NCI-H510A treated with DMSO at 0.1 percent for 48 hours (cell line): ENCODE measurements around the gene COX20.
"Not testable (repeated sequence)": the region's sequence is repeated elsewhere in the genome, so short reads cannot be mapped to it uniquely, and the experiment has no call there.

ENCODE experiments used
- DNase-seq: peaks from one replicate; lab custom pipeline; 2025; lab: John Stamatoyannopoulos, UW

The COX20 gene, protein sequence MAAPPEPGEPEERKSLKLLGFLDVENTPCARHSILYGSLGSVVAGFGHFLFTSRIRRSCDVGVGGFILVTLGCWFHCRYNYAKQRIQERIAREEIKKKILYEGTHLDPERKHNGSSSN

DNA sequence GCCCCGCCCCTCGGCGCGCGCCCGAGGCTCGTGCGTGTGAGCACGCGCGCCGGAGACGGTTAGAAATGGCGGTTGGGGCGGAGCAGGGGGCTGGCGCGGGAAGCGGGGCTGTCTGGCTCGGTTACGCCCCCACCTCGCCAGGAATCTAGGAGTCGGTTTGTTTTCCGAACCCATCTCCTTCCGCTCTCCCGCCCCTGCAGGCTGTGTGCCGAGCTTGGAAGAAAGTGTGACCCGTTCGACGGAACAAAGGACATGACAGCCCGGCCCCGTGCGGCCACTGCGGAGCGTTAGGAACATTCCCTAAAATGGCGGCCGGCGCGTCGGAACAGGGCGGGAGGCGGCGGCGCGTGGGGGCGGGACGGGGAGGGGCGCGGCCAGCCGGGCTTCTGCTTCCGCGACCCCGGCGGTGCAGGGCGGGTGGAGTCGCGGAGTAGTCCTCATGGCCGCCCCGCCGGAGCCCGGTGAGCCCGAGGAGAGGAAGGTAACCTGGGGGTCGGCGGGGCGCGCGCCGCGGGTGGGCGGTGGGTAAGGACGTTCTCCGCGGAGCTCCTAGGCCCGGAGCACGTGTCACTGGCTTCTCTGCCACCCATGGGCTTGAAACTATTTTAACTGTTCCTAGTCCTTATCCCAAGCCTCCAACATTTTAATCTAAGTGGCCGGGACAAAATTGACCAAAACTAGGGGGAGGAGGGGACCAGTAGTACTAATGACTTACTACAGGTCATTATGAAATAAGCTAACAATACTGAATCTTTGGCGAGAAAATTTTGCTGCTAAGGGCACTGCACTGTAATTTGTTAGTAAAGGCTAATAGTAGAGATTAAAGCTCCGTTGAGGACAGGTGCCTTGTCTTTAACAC is at the start of gene COX20:
Gene COX20, plus strand, starts transcription at position 383 of the 859 bp plus-strand sequence. Its CDS starts 57 bp downstream, at position 440.
- DNase-seq = peak; percentile 67

GRCh38 chr1:244788493-244789275 is 46.8 kb upstream of the COX20 start:
- no peak for DNase-seq

DNA sequence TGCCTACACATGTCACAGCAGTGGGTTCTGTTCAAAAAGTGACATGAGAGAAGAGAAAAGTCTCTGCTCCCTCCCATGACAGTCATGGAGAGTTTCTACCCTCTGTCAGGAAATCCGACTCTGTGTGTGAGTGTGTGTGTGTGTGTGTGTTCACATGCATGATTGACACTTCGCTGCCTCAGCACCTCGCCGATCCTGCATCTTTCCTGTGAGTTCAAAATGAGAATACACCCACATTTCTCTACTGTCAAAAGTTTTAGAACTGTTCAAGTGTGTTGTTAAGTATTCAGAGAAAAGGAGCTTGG is 46.2 kb upstream of the COX20 start:
- no peak for DNase-seq

- no peak for DNase-seq
These were observed 45.7 kb upstream of the COX20 start for GRCh38 chr1:244789731-244790130.

DNA sequence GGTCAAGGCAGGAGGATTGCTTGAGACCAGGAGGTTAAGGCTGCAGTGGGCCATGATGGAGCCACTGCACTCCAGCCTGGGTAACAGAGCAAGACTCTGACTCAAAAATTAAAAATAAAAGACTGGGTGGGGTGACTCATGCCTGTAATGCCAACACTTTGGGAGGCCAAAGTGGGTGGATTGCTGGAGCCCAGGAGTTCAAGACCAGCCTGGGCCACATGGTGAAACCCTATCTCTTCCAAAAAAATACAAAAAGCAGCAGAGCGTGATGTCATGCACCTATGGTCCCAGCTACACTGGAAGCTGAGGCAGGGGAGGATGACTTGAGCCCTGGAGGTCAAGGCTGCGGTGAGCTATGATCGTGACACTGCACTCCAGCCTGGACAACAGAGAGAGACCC is 44.4 kb upstream of the COX20 start:
- DNase-seq = no peak

DNA sequence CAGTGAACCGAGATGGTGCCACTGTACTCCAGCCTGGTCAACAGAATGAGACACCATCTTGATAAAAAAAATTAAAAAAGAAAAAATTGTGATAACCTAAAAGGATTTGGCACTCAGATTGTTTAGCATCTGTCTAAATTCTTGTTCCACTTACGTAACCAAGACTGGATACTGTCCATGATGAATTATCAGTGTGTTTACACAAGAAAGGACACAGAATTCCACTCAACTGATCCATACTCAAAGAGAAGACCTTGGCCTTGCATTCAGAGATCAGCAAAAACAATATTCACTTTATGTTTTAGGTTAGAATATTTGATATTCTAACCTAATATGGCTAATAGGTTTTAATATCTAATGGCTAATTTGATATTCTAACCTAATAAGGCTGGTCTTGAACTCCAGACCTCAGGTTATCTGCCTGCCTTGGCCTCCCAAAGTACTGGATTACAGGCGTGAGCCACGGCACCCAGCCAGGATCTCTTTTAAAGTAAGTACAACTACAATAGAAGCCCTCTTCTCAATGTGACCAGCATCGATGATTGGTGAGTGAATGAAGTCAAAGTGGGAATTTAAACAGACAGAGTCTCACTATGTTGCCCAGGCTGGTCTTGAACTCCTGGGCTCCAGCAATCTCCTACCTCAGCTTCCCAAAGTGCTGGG is 43.1 kb upstream of the COX20 start:
- DNase-seq = no peak

GRCh38 chr1:244794071-244794470 is 41.4 kb upstream of the COX20 start:
- DNase-seq = no peak

DNA sequence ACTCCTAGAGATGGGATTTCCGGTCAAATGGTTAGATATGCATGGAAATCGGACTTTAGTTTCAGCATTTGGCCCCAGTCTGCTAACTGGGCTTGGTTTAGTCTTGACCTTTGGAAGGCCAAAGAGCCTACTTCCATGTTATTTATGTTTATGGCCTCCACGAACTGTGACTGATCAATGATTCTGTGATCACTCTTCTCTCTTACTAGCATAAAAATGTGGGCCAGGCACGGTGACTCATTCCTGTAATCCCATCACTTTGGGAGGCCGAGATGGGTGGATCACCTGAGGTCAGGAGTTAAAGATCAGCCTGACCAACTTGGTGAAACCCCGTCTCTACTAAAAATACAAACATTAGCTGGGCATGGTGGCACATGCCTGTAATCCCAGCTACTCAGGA is 40.9 kb upstream of the COX20 start:
- not testable (repeated sequence) for DNase-seq

DNA sequence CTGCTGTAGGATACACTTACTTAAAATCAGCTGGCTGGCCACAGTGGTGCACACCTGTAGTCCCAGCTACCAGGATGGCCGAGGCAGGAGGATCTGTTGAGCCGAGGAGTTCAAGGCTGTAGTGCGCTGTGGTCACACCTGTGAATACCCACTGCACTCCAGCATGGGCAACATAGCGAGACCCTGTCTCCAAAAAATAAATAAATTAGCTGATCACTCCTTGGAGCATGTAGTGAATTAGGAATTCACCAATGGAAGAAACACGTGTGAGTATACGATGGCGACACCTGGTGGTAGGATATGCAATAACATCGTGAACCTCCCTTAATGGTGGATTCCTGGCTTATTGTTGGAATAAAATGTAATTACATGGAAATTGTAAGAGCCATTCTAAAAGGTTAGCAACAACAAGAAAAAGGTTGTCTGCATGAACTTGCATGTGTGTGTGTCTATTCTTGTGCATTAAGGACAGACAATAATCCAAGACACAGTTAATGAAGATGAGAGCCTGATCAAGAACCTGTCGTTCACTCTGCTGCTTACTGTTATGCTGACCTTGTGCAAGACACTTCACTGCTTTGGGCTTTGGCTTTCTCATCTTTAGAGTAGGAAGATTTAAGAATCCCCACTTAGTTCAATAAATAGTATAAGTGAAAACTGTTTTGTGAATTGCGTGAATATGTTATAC is 38.6 kb upstream of the COX20 start:
- peak; percentile 26 for DNase-seq

DNA sequence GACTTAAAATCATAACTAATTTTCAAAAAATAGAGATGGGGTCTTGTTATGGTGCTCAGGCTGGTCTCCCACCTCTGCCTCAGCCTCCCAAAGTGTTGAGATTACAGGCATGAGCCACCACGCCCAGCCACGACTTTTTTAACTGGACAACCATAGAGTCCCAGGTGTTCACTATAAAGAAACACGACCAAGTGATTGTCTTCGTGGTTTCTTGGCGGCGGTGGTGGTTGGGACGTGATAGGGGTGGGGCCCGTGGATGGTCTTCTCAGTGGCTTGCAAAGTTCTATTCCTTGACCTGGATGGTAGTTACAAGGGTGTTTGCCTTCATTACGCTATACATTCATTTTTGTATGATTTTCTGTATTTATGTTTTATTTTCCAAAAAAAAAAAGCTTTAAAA is 34.6 kb upstream of the COX20 start:
- DNase-seq = no peak

DNA sequence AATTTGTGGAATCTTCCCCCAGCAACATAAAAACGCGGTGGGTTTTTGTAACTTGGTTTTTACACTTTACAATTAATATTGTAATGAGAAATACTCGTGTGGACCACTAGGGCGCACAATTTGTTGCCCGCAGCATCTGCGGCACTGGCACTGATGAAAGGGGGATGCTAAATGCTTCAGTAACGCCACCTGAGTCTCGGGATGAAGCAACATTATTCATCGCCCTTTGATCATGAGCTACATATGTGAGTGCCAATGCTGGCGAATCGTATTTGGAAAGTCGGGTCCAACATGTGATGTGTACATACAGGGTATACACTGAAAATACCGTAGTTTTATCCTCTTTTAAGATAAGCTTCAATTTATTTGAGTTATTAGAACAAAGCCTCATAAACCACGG is 34.2 kb upstream of the COX20 start:
- peak; percentile 10 for DNase-seq

DNA sequence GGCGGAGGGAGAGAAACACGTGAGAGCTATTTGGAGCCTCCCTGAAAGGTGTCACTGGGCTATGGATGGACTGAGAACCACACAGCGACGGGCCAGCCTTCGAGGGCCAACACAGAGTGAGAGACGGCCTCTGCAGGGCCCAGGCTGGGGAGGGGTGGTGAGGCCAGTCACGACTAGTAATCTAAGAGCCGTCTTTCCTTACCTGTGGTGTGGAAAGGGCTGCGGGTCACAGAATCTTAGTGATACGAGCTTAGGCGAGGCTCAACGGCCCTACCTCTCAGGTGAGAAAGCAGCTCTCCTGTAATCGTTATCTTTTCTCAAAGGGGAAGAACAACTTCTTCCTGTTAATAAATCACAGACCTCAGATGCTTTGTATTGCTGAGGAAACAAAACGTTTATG is 33.4 kb upstream of the COX20 start:
- no peak for DNase-seq

DNA sequence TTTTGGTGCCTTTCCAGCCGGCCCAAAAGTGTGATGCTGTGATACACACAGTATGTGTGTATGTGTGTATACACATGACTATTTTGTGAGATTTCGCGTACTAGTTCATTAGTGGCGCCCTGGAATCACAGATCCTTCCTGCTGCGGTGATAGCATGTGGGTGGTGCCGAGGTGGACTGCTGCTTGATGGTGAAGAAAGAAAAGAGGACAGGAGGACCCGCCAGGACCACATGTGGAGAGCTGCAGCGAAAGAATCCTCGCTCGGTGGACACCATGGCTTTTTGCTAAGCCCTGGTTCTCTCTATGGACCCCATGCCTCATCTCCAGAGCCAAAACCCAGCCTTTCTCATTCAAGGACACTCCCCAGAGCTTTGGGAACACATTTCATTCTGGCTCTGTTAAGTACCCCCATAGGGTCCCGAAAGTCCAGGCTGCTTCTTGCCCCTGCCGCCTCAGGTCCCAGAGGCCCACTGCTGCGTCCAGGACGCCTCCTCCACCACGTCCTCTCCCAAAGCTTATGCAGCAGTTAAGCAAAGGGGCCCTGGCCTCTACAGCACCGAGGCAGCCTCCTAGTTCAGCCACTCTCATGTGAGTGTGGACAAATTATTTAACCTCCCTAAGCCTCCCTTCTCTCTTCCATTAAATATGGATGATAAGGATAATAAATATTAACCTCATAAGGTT is 32.8 kb upstream of the COX20 start:
- DNase-seq = no peak

DNA sequence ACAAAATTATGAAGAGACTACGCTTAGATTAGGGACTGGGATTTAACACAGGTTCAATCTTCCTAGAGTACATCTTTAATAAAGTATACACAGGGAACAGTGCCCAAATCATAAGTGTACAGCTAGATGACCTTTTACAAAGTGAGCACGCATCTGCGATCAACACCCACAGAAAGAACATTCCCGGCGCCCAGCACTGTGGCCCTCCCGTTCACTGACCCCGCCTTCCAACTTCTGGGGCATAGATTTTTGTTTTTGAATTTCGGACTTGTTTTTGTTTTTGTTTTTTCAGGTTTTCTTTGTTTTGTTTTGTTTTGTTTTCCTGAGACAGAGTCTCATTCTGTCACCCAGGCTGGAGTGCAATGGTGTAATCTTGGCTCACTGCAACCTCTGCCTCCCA is 30.6 kb upstream of the COX20 start:
- DNase-seq = no peak

- DNase-seq = no peak
These were observed 28.3 kb upstream of the COX20 start for GRCh38 chr1:244807138-244807537.

DNA sequence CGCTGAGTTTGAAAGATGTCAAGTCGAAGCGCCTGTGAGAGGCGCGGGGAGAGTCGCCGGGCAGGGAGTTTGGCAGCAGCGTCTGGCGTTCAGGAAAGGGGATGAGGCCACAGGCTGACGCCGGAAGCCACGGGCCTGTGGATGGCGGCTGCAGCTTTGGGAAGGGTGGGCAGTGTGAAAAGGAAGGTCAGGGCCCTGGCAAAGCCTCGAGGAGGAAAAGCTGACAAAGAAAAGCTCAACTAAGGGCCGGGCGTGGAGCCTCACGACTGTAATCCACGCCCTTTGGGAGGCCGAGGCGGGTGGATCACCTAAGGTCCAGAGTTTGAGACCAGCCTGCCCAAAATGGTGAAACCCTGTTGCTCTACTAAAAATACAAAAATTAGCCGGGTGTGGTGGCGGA is 25.2 kb upstream of the COX20 start:
- DNase-seq = no peak

DNA sequence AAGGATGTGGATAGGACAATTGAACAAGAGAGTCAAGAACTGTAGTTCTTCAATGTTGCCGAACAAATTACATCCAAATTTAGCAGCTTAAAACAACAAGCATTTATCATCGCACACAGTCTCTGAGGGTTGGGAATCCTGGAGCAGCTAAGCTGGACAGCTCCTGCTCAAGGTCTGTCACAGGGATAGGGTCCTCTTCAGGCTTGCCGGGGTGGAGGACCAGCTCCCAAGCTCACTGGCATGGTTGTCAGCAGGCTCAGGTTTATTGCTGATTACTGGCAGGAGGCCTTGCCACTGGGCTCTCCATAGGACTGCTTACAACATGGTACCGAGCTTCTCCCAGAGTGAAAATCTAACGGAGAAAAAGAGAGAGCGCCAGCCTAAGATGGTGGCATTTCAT is 22.1 kb upstream of the COX20 start:
- no peak for DNase-seq

DNA sequence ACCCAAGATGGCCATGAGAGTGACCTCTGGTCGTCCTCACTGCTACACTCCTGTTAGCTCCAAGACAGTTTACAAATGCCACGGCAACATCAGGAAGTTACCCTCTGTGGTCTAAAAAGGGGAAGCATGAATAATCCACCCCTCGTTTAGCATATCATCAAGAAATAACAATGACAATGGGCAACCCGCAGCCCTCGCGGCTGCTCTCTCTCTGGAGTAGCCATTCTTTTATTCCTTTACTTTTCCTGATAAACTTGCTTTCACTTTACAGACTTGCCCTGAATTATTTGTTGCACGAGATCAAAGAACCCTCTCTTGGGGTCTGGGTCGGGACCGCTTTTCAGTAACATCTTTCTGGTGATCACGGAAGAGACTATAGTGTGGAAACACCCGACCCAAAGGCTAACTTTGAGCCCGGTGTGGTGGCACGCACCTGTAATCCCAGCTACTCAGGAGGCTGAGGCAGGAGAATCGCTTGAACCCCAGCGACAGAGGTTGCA is 19.8 kb upstream of the COX20 start:
- no peak for DNase-seq

DNA sequence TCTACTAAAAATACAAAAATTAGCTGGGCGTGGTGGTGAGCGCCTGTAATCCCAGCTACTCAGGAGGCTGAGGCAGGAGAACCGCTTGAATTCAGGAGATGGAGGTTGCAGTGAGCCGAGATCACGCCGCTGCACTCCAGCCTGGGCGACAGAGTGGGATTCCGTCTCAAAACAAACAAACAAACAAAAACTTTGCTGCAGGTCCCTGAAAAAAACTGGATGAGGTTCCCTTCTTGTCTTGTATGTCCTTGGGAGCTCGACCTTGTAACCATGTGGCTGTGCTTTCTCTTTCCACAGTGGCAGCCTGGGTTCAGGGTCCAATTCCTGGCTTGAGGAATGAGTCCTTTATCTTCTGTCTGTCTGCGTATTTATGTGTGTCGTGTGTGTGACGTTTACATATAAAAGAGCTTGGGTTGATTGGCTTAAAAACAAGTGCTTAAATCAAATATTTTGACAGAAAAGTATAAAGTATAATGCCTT is 18.0 kb upstream of the COX20 start:
- DNase-seq = no peak

DNA sequence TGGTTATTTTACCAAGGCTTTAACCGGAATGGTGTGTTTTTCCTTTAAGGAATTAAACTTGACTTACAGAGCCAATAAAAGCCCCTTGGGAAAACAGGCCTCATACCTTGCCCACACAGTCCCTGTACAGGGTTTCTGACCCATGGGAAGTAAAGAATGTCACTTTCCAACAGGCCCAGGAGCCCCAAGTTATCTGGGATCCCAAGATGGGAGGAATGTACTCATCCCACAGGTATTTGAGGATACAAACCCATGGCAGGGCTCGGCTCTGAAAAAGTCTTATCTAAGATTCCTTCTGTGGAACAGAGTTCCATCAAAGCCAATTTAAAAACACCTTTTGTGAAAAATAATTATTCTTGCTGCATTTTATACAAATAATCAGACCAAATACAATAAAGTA is 15.3 kb upstream of the COX20 start:
- DNase-seq = no peak

- no peak for DNase-seq
These were observed 14.3 kb upstream of the COX20 start for GRCh38 chr1:244821134-244821533.
